ENCODE measurements around the gene THOC7. TPM values are rescaled to one million over a fixed set of nuclear protein-coding genes. Genes with fewer than 3 reads are reported as not detected.

THOC7 gene
- total RNA-seq, 1 donor from 2014 or later: 141 TPM

GRCh38 chr3:63832395-63832794 lies 31.2 kb downstream of the THOC7 start:
- no peak overlapping the region for H3K27ac ChIP-seq
- H3K27me3 ChIP-seq: no peaks in the 10 kb centered on the region
- no peaks in the 10 kb centered on the region for H3K79me2 ChIP-seq (ENCODE audit: low read depth)
- peaks cover 17% of the 10 kb centered on the region for H3K36me3 Mint-ChIP-seq
- H3K4me3 ChIP-seq: no peak overlapping the region
- H3K4me2 ChIP-seq: no peak overlapping the region
- DNase-seq (ENCODE audit: low spot score): no peak
- no peak overlapping the region for H2AFZ ChIP-seq (replicated peaks)
- no peaks in the 10 kb centered on the region for H3K4me1 Mint-ChIP-seq
- no peak overlapping the region for H3K27ac Mint-ChIP-seq
- no peaks in the 10 kb centered on the region for H3F3A ChIP-seq (ENCODE audit: low read depth)
- no peak overlapping the region for H3K9ac ChIP-seq
- no peaks in the 10 kb centered on the region for H3K27me3 Mint-ChIP-seq (ENCODE audit: insufficient read depth, low read depth)
- H3K9me3 Mint-ChIP-seq: no peaks in the 10 kb centered on the region
- no peak overlapping the region for H3K4me3 Mint-ChIP-seq
- H4K20me1 ChIP-seq (ENCODE audit: low read depth): no peaks in the 10 kb centered on the region
- H3K9me3 ChIP-seq (ENCODE audit: low read depth): no peaks in the 10 kb centered on the region
- TF ChIP-seq, protein P1, sequence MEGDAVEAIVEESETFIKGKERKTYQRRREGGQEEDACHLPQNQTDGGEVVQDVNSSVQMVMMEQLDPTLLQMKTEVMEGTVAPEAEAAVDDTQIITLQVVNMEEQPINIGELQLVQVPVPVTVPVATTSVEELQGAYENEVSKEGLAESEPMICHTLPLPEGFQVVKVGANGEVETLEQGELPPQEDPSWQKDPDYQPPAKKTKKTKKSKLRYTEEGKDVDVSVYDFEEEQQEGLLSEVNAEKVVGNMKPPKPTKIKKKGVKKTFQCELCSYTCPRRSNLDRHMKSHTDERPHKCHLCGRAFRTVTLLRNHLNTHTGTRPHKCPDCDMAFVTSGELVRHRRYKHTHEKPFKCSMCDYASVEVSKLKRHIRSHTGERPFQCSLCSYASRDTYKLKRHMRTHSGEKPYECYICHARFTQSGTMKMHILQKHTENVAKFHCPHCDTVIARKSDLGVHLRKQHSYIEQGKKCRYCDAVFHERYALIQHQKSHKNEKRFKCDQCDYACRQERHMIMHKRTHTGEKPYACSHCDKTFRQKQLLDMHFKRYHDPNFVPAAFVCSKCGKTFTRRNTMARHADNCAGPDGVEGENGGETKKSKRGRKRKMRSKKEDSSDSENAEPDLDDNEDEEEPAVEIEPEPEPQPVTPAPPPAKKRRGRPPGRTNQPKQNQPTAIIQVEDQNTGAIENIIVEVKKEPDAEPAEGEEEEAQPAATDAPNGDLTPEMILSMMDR (IDR thresholded peaks at IDR 0.05): no peak
- TF ChIP-seq EZH2 (IDR thresholded peaks at IDR 0.05) (no peak), EZH2phosphoT487 (IDR thresholded peaks at IDR 0.05) (no peak)
- no peaks in the 10 kb centered on the region for H3K4me1 ChIP-seq
- peaks cover 12% of the 10 kb centered on the region for H3K36me3 ChIP-seq

DNA sequence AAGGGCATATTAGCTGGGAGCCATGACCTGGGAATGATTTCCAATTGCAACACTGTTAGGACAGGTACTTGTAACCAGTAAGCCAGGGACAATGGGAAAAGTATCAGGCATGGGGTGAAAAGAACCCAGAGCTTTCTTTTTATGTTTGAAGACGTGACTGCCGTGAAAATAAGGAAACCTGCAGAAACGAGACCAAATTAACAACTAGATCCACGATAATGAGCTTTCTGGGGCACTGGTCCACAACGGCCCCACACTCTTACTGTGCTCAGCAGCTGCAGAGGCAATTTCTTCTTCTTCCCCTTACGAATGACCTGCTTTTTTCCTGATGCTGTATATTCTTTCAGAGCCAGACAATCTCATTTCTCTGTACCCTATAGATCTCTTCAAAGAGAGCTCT lies 33.1 kb downstream of the THOC7 start:
- Histone ChIP-seq H3K4me3 (no peak overlapping the region), H3K27ac (no peak overlapping the region), H3K4me1 (peaks cover 6% of the 10 kb centered on the region), H3K27me3 (no peaks in the 10 kb centered on the region), H2AFZ (replicated peaks) (no peak overlapping the region), H3F3A (ENCODE audit: low read depth) (no peaks in the 10 kb centered on the region), H3K36me3 (peaks cover 8% of the 10 kb centered on the region), H4K20me1 (ENCODE audit: low read depth) (no peaks in the 10 kb centered on the region), H3K9ac (no peak overlapping the region), H3K4me2 (no peak overlapping the region), H3K9me3 (ENCODE audit: low read depth) (no peaks in the 10 kb centered on the region), H3K79me2 (ENCODE audit: low read depth) (no peaks in the 10 kb centered on the region)
- H3K27ac Mint-ChIP-seq: no peak overlapping the region
- H3K4me3 Mint-ChIP-seq: no peak overlapping the region
- TF ChIP-seq, protein P1 (IDR thresholded peaks at IDR 0.05): no peak
- TF ChIP-seq EZH2 (IDR thresholded peaks at IDR 0.05): no peak
- TF ChIP-seq EZH2phosphoT487 (IDR thresholded peaks at IDR 0.05): no peak
- DNase-seq (ENCODE audit: low spot score): no peak
- no peaks in the 10 kb centered on the region for H3K9me3 Mint-ChIP-seq
- peaks cover 19% of the 10 kb centered on the region for H3K36me3 Mint-ChIP-seq
- no peaks in the 10 kb centered on the region for H3K4me1 Mint-ChIP-seq
- H3K27me3 Mint-ChIP-seq (ENCODE audit: insufficient read depth, low read depth): no peaks in the 10 kb centered on the region

GRCh38 chr3:63824309-63824708 lies 39.3 kb downstream of the THOC7 start:
- DNase-seq (ENCODE audit: low spot score): no peak
- H3K4me3 Mint-ChIP-seq: no peak overlapping the region
- H3K9ac ChIP-seq: no peak overlapping the region
- H4K20me1 ChIP-seq (ENCODE audit: low read depth): no peaks in the 10 kb centered on the region
- H3K4me1 Mint-ChIP-seq: no peaks in the 10 kb centered on the region
- no peaks in the 10 kb centered on the region for H3K36me3 ChIP-seq
- H3K4me3 ChIP-seq: no peak overlapping the region
- TF ChIP-seq, protein P1 (IDR thresholded peaks at IDR 0.05): no peak
- no peak for TF ChIP-seq EZH2 (IDR thresholded peaks at IDR 0.05)
- TF ChIP-seq EZH2phosphoT487 (IDR thresholded peaks at IDR 0.05): no peak
- H3F3A ChIP-seq (ENCODE audit: low read depth): no peaks in the 10 kb centered on the region
- no peaks in the 10 kb centered on the region for H3K27me3 ChIP-seq
- H3K27me3 Mint-ChIP-seq (ENCODE audit: insufficient read depth, low read depth): peaks cover 2% of the 10 kb centered on the region
- no peaks in the 10 kb centered on the region for H3K9me3 Mint-ChIP-seq
- no peak overlapping the region for H2AFZ ChIP-seq (replicated peaks)
- H3K27ac ChIP-seq: no peak overlapping the region
- H3K4me1 ChIP-seq: peaks cover 6% of the 10 kb centered on the region
- no peak overlapping the region for H3K4me2 ChIP-seq
- H3K27ac Mint-ChIP-seq: no peak overlapping the region
- no peaks in the 10 kb centered on the region for H3K9me3 ChIP-seq (ENCODE audit: low read depth)
- H3K36me3 Mint-ChIP-seq: peaks cover 6% of the 10 kb centered on the region
- H3K79me2 ChIP-seq (ENCODE audit: low read depth): no peaks in the 10 kb centered on the region

GRCh38 chr3:63819151-63819398 lies 44.5 kb downstream of the THOC7 start, which contains the start of gene C3orf49:
C3orf49 (plus strand) TSS chr3:63819299; CDS start chr3:63819472, 173 bp downstream.
- Histone ChIP-seq H3K4me3 (no peak within 1 kb of the TSS), H3K27ac (no peak within 1 kb of the TSS), H3K36me3 (no peaks in the 10 kb centered on the region), H4K20me1 (ENCODE audit: low read depth) (no peaks in the 10 kb centered on the region), H3K79me2 (ENCODE audit: low read depth) (no peaks in the 10 kb centered on the region), H2AFZ (replicated peaks) (no peak within 1 kb of the TSS), H3F3A (ENCODE audit: low read depth) (no peaks in the 10 kb centered on the region), H3K4me2 (no peak within 1 kb of the TSS), H3K9ac (no peak within 1 kb of the TSS), H3K9me3 (ENCODE audit: low read depth) (no peaks in the 10 kb centered on the region), H3K4me1 (peaks cover 7% of the 10 kb centered on the region), H3K27me3 (no peaks in the 10 kb centered on the region)
- H3K27me3 Mint-ChIP-seq (ENCODE audit: insufficient read depth, low read depth): no peaks in the 10 kb centered on the region
- no peaks in the 10 kb centered on the region for H3K9me3 Mint-ChIP-seq
- no peak for DNase-seq (ENCODE audit: low spot score)
- TF ChIP-seq EZH2 (IDR thresholded peaks at IDR 0.05) (no peak), EZH2phosphoT487 (IDR thresholded peaks at IDR 0.05) (no peak)
- TF ChIP-seq, protein P1 (IDR thresholded peaks at IDR 0.05): no peak
- H3K27ac Mint-ChIP-seq: no peak within 1 kb of the TSS
- peaks cover 3% of the 10 kb centered on the region for H3K36me3 Mint-ChIP-seq
- no peak within 1 kb of the TSS for H3K4me3 Mint-ChIP-seq
- H3K4me1 Mint-ChIP-seq: peaks cover 21% of the 10 kb centered on the region
